Measurements from ENCODE around the gene ITGA8.
"Not testable (repeated sequence)": the region's sequence is repeated elsewhere in the genome, so short reads cannot be mapped to it uniquely, and the experiment has no call there.

GRCh38 chr10:15762239-15762638, 42.5 kb upstream of the ITGA8 start:
- TF ChIP-seq CTCF (conservative IDR thresholded peaks at IDR 0.05; ENCODE audit: low read depth, low read length); EZH2 (IDR thresholded peaks at IDR 0.05; ENCODE audit: borderline replicate concordance, low read depth, low read length, poor library complexity, severe bottlenecking): not testable (repeated sequence)
